Measurements from ENCODE around the gene IRF8. TPM values are rescaled to one million over a fixed set of nuclear protein-coding genes. Genes with fewer than 3 reads are reported as not detected.

The IRF8 gene
- total and polyA plus RNA-seq, 2 of the 13 experiments (the other 11 are each of a cell fraction or from before 2014, with no cell fraction given): not detected

GRCh38 chr16:85862476-85863383, 36.2 kb upstream of the IRF8 start (continued):
- TF ChIP-seq REST (IDR thresholded peaks at IDR 0.05; ENCODE audit: borderline replicate concordance in 1 of 2, low read depth in 1 of 2, low read length in 2 of 2): no peak
- no peak for TF ChIP-seq ZNF782 (CRISPR knock-in tag; IDR thresholded peaks at IDR 0.05; ENCODE audit: borderline replicate concordance)
- no peak for TF ChIP-seq POGK (CRISPR knock-in tag; conservative IDR thresholded peaks at IDR 0.05)
- no peak for TF ChIP-seq PATZ1 (CRISPR knock-in tag; IDR thresholded peaks at IDR 0.05)
- TF ChIP-seq CCAR2 (optimal IDR thresholded peaks at IDR 0.05; ENCODE audit: low read depth, low read length): no peak
- TF ChIP-seq ZNF607 (CRISPR knock-in tag; IDR thresholded peaks at IDR 0.05; ENCODE audit: borderline replicate concordance): no peak
- no peak for TF ChIP-seq ZMYM4 (CRISPR knock-in tag; IDR thresholded peaks at IDR 0.05)

All from HepG2 (cell line).